ENCODE data around the gene PDE1A.

Gene PDE1A

GRCh38 chr2:182365855-182366254, 61.0 kb downstream of the PDE1A start:
- in situ Hi-C loops (cut with HindIII; ENCODE audit: low pct_ligation_motif_present, low pct_unique_long_range_greater_than_20kb, low sequenced_read_pairs), result no loop called here
- DNase-seq, result no peak

GRCh38 chr2:182361477-182361876, 65.4 kb downstream of the PDE1A start:
- in situ Hi-C loops (cut with HindIII; ENCODE audit: low pct_ligation_motif_present, low pct_unique_long_range_greater_than_20kb, low sequenced_read_pairs), result no loop called here
- no peak for DNase-seq

GRCh38 chr2:182360663-182361260, 66.1 kb downstream of the PDE1A start:
- in situ Hi-C loops (cut with HindIII; ENCODE audit: low pct_ligation_motif_present, low pct_unique_long_range_greater_than_20kb, low sequenced_read_pairs), result no loop called here

GRCh38 chr2:182359990-182360662, 66.7 kb downstream of the PDE1A start:
- in situ Hi-C loops (cut with HindIII; ENCODE audit: low pct_ligation_motif_present, low pct_unique_long_range_greater_than_20kb, low sequenced_read_pairs), result no loop called here
- peak; percentile 68 for DNase-seq

More at GRCh38 chr2:182360663-182361260, 66.1 kb downstream of the PDE1A start:
- DNase-seq, result no peak

- in situ Hi-C loops (cut with HindIII; ENCODE audit: low pct_ligation_motif_present, low pct_unique_long_range_greater_than_20kb, low sequenced_read_pairs), result no loop called here
- DNase-seq, result no peak
These were observed 67.5 kb downstream of the PDE1A start for GRCh38 chr2:182359027-182359989.

GRCh38 chr2:182358601-182359000, 68.2 kb downstream of the PDE1A start:
- no peak for DNase-seq

GRCh38 chr2:182355815-182356214, 71.0 kb downstream of the PDE1A start:
- in situ Hi-C loops (cut with HindIII; ENCODE audit: low pct_ligation_motif_present, low pct_unique_long_range_greater_than_20kb, low sequenced_read_pairs), result no loop called here
- no peak for DNase-seq

More at GRCh38 chr2:182358601-182359000, 68.2 kb downstream of the PDE1A start:
- in situ Hi-C loops (cut with HindIII; ENCODE audit: low pct_ligation_motif_present, low pct_unique_long_range_greater_than_20kb, low sequenced_read_pairs), result no loop called here

- in situ Hi-C loops (cut with HindIII; ENCODE audit: low pct_ligation_motif_present, low pct_unique_long_range_greater_than_20kb, low sequenced_read_pairs), result no loop called here
- DNase-seq, result no peak
These were observed 75.4 kb downstream of the PDE1A start for GRCh38 chr2:182351427-182351826.

- in situ Hi-C loops (cut with HindIII; ENCODE audit: low pct_ligation_motif_present, low pct_unique_long_range_greater_than_20kb, low sequenced_read_pairs), result no loop called here
- no peak for DNase-seq
These were observed 77.6 kb downstream of the PDE1A start for GRCh38 chr2:182349268-182349667.

GRCh38 chr2:182345384-182345783, 81.5 kb downstream of the PDE1A start:
- in situ Hi-C loops (cut with HindIII; ENCODE audit: low pct_ligation_motif_present, low pct_unique_long_range_greater_than_20kb, low sequenced_read_pairs), result no loop called here
- DNase-seq, result no peak

- in situ Hi-C loops (cut with HindIII; ENCODE audit: low pct_ligation_motif_present, low pct_unique_long_range_greater_than_20kb, low sequenced_read_pairs), result no loop called here
- DNase-seq, result no peak
These were observed 96.2 kb downstream of the PDE1A start for GRCh38 chr2:182330451-182331305.

- in situ Hi-C loops (cut with HindIII; ENCODE audit: low pct_ligation_motif_present, low pct_unique_long_range_greater_than_20kb, low sequenced_read_pairs), result no loop called here
- peak; percentile 96 for DNase-seq
These were observed 102.2 kb downstream of the PDE1A start for GRCh38 chr2:182324665-182325064.

- in situ Hi-C loops (cut with HindIII; ENCODE audit: low pct_ligation_motif_present, low pct_unique_long_range_greater_than_20kb, low sequenced_read_pairs), result no loop called here
- no peak for DNase-seq
These were observed 105.7 kb downstream of the PDE1A start for GRCh38 chr2:182321096-182321495.

GRCh38 chr2:182319556-182320505, 107.0 kb downstream of the PDE1A start:
- in situ Hi-C loops (cut with HindIII; ENCODE audit: low pct_ligation_motif_present, low pct_unique_long_range_greater_than_20kb, low sequenced_read_pairs), result no loop called here
- no peak for DNase-seq

- DNase-seq, result no peak
- in situ Hi-C loops (cut with HindIII; ENCODE audit: low pct_ligation_motif_present, low pct_unique_long_range_greater_than_20kb, low sequenced_read_pairs), result no loop called here
These were observed 108.2 kb downstream of the PDE1A start for GRCh38 chr2:182318466-182319220.

- in situ Hi-C loops (cut with HindIII; ENCODE audit: low pct_ligation_motif_present, low pct_unique_long_range_greater_than_20kb, low sequenced_read_pairs), result no loop called here
- no peak for DNase-seq
These were observed 109.9 kb downstream of the PDE1A start for GRCh38 chr2:182316950-182317349.

- DNase-seq, result no peak
- in situ Hi-C loops (cut with HindIII; ENCODE audit: low pct_ligation_motif_present, low pct_unique_long_range_greater_than_20kb, low sequenced_read_pairs), result no loop called here
These were observed 123.9 kb downstream of the PDE1A start for GRCh38 chr2:182302972-182303371.

All from ACHN (cell line).